NCI-H526 (cell line): Measurements from ENCODE around the gene PRXL2B.

ENCODE experiments used
- DNase-seq, 2 experiments: peaks; one replicate each; lab custom pipeline; 2025; lab: John Stamatoyannopoulos, UW

PRXL2B gene

GRCh38 chr1:2637442-2638145 lies 51.0 kb downstream of the PRXL2B start:
- no peak for DNase-seq

GRCh38 chr1:2638466-2639115 lies 52.0 kb downstream of the PRXL2B start:
- no peak for DNase-seq

GRCh38 chr1:2639203-2639602 lies 52.6 kb downstream of the PRXL2B start:
- DNase-seq, result no peak

GRCh38 chr1:2639607-2640521 lies 53.3 kb downstream of the PRXL2B start:
- DNase-seq, result no peak

- no peak for DNase-seq
Measured at GRCh38 chr1:2640626-2641025, 54.0 kb downstream of the PRXL2B start.
